HCT116 (cell line): Measurements from ENCODE around the gene ACTN4. TPM values are rescaled to one million over a fixed set of nuclear protein-coding genes. Genes with fewer than 3 reads are reported as not detected.

Experiments
- ATAC-seq: fragments of 200-7000 bp; cut with Tn5 transposase; 2 replicates; pipeline ENCODE4 v1.9.1; 2020; ENCODE audit warnings: mild to moderate bottlenecking, moderate library complexity
- BruUV-seq: library from RNA; stranded (reverse); fragments of 400-500 nt; replicated peaks from 2 replicates; lab custom pipeline; 2021; lab: Mats Ljungman, UMichigan
- CTCF ChIA-PET: fragments of 300-600 bp; sonication (Branson Sonifier 250); formaldehyde crosslinking; loops from one replicate; lab custom pipeline; 2021; ENCODE audit warnings: antibody characterized with exemption; lab: Charles Lee
- POLR2A ChIA-PET: fragments of 300-600, 350-600 bp; sonication (Branson Sonifier 250); formaldehyde crosslinking; loops from one replicate; lab custom pipeline; 2021; ENCODE audit warnings: antibody characterized with exemption; lab: Charles Lee
- RAD21 ChIA-PET, 2 experiments: fragments of 300-600 bp; sonication (Branson Sonifier 250); formaldehyde crosslinking; loops; one replicate each; lab custom pipeline; 2023; ENCODE audit warnings: low total read pairs in 2 of 2; ENCODE audit not compliant: uncharacterized antibody in 2 of 2, unreplicated experiment in 2 of 2, low non-redundant PET in 1 of 2; lab: Charles Lee
- DNase-seq: peaks from one replicate; pipeline ENCODE4 v3.0.0-alpha.2; 2010; ENCODE audit warnings: low read depth, low spot score
- H2AFZ ChIP-seq: fragments of 200-600 bp; shearing (Covaris generic), sonication (generic); 2 replicates; pipeline ENCODE4 v1.6.1; 2017; ENCODE audit warnings: low read depth, mixed run types, mixed read lengths, antibody characterized with exemption, low read length; ENCODE audit not compliant: poor library complexity, severe bottlenecking
- H3K27ac ChIP-seq: 2 replicates; pipeline ENCODE4 v1.5.1; 2012; ENCODE audit warnings: low read depth, low read length
- H3K27me3 ChIP-seq: fragments of 200-600 bp; sonication (generic); 2 replicates; pipeline ENCODE4 v1.6.1; 2016; ENCODE audit warnings: mixed run types, low read length, mixed read lengths; ENCODE audit not compliant: insufficient read depth
- H3K36me3 ChIP-seq, 2 experiments: fragments of 200-500 bp in 1 of 2; fragments of 200-600 bp in 1 of 2; sonication (Bioruptor generic) in 1 of 2; sonication (generic) in 1 of 2; 2 replicates each; pipeline versions ENCODE4 v1.5.1 to v1.6.1; 2014 to 2016; ENCODE audit warnings: low read length in 2 of 2, inconsistent platforms in 1 of 2, mixed read lengths in 1 of 2, mixed run types in 1 of 2; ENCODE audit not compliant: insufficient read depth in 2 of 2, control insufficient read depth in 1 of 2
- H3K4me1 ChIP-seq, 2 experiments: fragments of 200-600 bp in 1 of 2; sonication (generic) in 1 of 2; 2 replicates each; pipeline versions ENCODE4 v1.5.1 to v1.6.1; 2012 to 2017; ENCODE audit warnings: low read length in 2 of 2, inconsistent platforms in 1 of 2, mild to moderate bottlenecking in 1 of 2, mixed read lengths in 1 of 2, mixed run types in 1 of 2, moderate library complexity in 1 of 2; ENCODE audit not compliant: insufficient read depth in 2 of 2, control insufficient read depth in 1 of 2
- H3K4me2 ChIP-seq: fragments of 200-600 bp; sonication (generic); 2 replicates; pipeline ENCODE4 v1.6.1; 2017; ENCODE audit warnings: mixed run types, low read length, mixed read lengths
- H3K4me3 ChIP-seq, 2 experiments: fragments of 200-600 bp in 1 of 2; sonication (generic) in 1 of 2; replicated peaks in 1 of 2; 2 replicates each; pipeline ENCODE4 v1.5.1; 2011 to 2016; ENCODE audit warnings: low read length in 2 of 2, control low read depth in 1 of 2, low read depth in 1 of 2, mild to moderate bottlenecking in 1 of 2, mixed read lengths in 1 of 2, mixed run types in 1 of 2
- H3K79me2 ChIP-seq: fragments of 200-600 bp; sonication (generic); 2 replicates; pipeline ENCODE4 v1.6.1; 2017; ENCODE audit warnings: mild to moderate bottlenecking, mixed run types, low read length, moderate library complexity, mixed read lengths; ENCODE audit not compliant: insufficient read depth
- H3K9ac ChIP-seq: fragments of 200-600 bp; sonication (generic); 2 replicates; pipeline ENCODE4 v1.6.1; 2016; ENCODE audit warnings: low read length, mixed read lengths
- H3K9me2 ChIP-seq: fragments of 200-600 bp; sonication (generic), shearing (Covaris generic); 2 replicates; pipeline ENCODE4 v1.6.1; 2017; ENCODE audit warnings: mixed run types, mild to moderate bottlenecking, moderate library complexity; ENCODE audit not compliant: insufficient read depth
- H3K9me3 ChIP-seq, 2 experiments: fragments of 200-500 bp in 1 of 2; fragments of 200-600 bp in 1 of 2; sonication (Bioruptor generic) in 1 of 2; sonication (generic) in 1 of 2; 2 replicates each; pipeline ENCODE4 v1.6.1; 2014 to 2017; ENCODE audit warnings: low read length in 2 of 2, mixed read lengths in 2 of 2, inconsistent platforms in 1 of 2, low read depth in 1 of 2, mild to moderate bottlenecking in 1 of 2, mixed run types in 1 of 2, moderate library complexity in 1 of 2; ENCODE audit not compliant: control insufficient read depth in 1 of 2, insufficient read depth in 1 of 2
- H4K20me1 ChIP-seq: fragments of 200-600 bp; sonication (generic), shearing (Covaris generic); 2 replicates; pipeline ENCODE4 v1.6.1; 2017; ENCODE audit warnings: mixed run types, mild to moderate bottlenecking, moderate library complexity; ENCODE audit not compliant: insufficient read depth
- CBX3 ChIP-seq: IDR thresholded peaks from 2 replicates; pipeline ENCODE4 v1.6.1; 2012; ENCODE audit warnings: low read depth
- EZH2 ChIP-seq: fragments of 200-600 bp; sonication (generic); IDR thresholded peaks from 2 replicates; pipeline ENCODE4 v1.6.1; 2017; ENCODE audit warnings: antibody characterized with exemption, mixed run types
- EZH2phosphoT487 ChIP-seq: fragments of 200-600 bp; IDR thresholded peaks from 2 replicates; pipeline ENCODE4 v1.6.1; 2018; ENCODE audit warnings: antibody characterized with exemption, borderline replicate concordance
- FOSL1 ChIP-seq: IDR thresholded peaks from 2 replicates; pipeline ENCODE4 v1.6.1; 2012; ENCODE audit warnings: low read depth
- POLR2A ChIP-seq: IDR thresholded peaks from 2 replicates; pipeline ENCODE4 v1.7.0; 2011; ENCODE audit warnings: borderline replicate concordance; ENCODE audit not compliant: insufficient read depth, insufficient read length; ENCODE audit errors: extremely low read depth
- SRF ChIP-seq: IDR thresholded peaks from 2 replicates; pipeline ENCODE4 v1.6.1; 2012; ENCODE audit warnings: low read depth
- YY1 ChIP-seq: IDR thresholded peaks from 2 replicates; pipeline ENCODE4 v1.6.1; 2011; ENCODE audit warnings: low read length, low read depth, moderate library complexity, mild to moderate bottlenecking; ENCODE audit not compliant: insufficient replicate concordance; ENCODE audit errors: extremely low read depth
- ZBTB33 ChIP-seq: IDR thresholded peaks from 2 replicates; pipeline ENCODE4 v1.6.1; 2011; ENCODE audit warnings: mild to moderate bottlenecking, low read length, moderate library complexity; ENCODE audit not compliant: insufficient replicate concordance; ENCODE audit errors: extremely low read depth
- ZFX ChIP-seq: fragments of 450-650 bp; IDR thresholded peaks from 2 replicates; pipeline ENCODE4 v1.6.1; 2017
- intact Hi-C: fragments of 100-400 bp; cut with micrococcal nuclease; formaldehyde crosslinking; loops from 2 replicates; pipeline ENCODE4 v1.10.0; 2022
- total RNA-seq: library from RNA; stranded (reverse); gene quantifications from one replicate; pipeline ENCODE4 v1.2.1, GENCODE V29; 2021; ENCODE audit not compliant: unreplicated experiment

The ACTN4 gene
- total RNA-seq, 1 experiment from 2014 or later, result 651 TPM

GRCh38 chr19:38676023-38676877 lies 28.8 kb downstream of the ACTN4 start:
- CTCF ChIA-PET, result no interaction called here
- no peak overlapping the region for H3K4me2 ChIP-seq
- H3K9me2 ChIP-seq, result no peaks in the 10 kb centered on the region
- no peak overlapping the region for H2AFZ ChIP-seq
- 0 out of 2 replicates have a peak overlapping the region, but pooled peaks have one; percentile 14 for H3K9ac ChIP-seq
- POLR2A ChIA-PET, result no interaction called here
- H3K4me1 ChIP-seq, result peaks cover 21 to 85% of the 10 kb centered on the region in 2 experiments
- H3K9me3 ChIP-seq, result no peaks in the 10 kb centered on the region; a peak in 1 of 4 replicates
- BruUV-seq, result no TSS peak
- peaks cover 12% of the 10 kb centered on the region; the same call in 1 of the 2 replicates for H4K20me1 ChIP-seq
- intact Hi-C loops, result no loop called here
- no peaks in the 10 kb centered on the region for H3K27me3 ChIP-seq
- H3K36me3 ChIP-seq, result peaks cover 0 to 35% of the 10 kb centered on the region in 2 experiments; a peak in 2 of 4 replicates
- no peak overlapping the region for H3K27ac ChIP-seq
- DNase-seq, result no peak
- H3K79me2 ChIP-seq, result peaks cover 97% of the 10 kb centered on the region
- no peak for TF ChIP-seq EZH2phosphoT487
- TF ChIP-seq POLR2A, result no peak
- no peak for TF ChIP-seq YY1
- no peak for TF ChIP-seq SRF
- TF ChIP-seq FOSL1, result no peak
- TF ChIP-seq ZBTB33, result no peak
- TF ChIP-seq EZH2, result no peak
- no peak for TF ChIP-seq ZFX
- TF ChIP-seq CBX3, result no peak
- ATAC-seq, result no peak
- H3K4me3 ChIP-seq, result no peak overlapping the region
- RAD21 ChIA-PET, result no interaction called here
